GM23338 (cell line): ENCODE data around the gene FAM168A. TPM values are rescaled to one million over a fixed set of nuclear protein-coding genes. Genes with fewer than 3 reads are reported as not detected.

Experiments used
- ATAC-seq: fragments of 200-7000 bp; cut with Tn5 transposase; 3 replicates; pipeline ENCODE4 v1.9.1; 2020
- DNase-seq: peaks from one replicate; pipeline ENCODE4 v3.0.0-alpha.2; 2015; ENCODE audit warnings: low spot score
- H2AFZ ChIP-seq: fragments of 200-600 bp; sonication (generic); 2 replicates; pipeline ENCODE4 v1.8.0; 2016; ENCODE audit warnings: antibody characterized with exemption, mild to moderate bottlenecking, moderate library complexity
- H3F3A ChIP-seq: fragments of 200-600 bp; sonication (generic); replicated peaks from 2 replicates; pipeline ENCODE4 v1.8.0; 2017; ENCODE audit warnings: antibody characterized with exemption, mixed run types, low read depth
- H3K27ac ChIP-seq: fragments of 200-600 bp; sonication (generic); 2 replicates; pipeline ENCODE4 v1.6.1; 2016; ENCODE audit warnings: low read depth
- H3K27me3 ChIP-seq: fragments of 200-600 bp; sonication (generic); 2 replicates; pipeline ENCODE4 v1.8.0; 2016; ENCODE audit warnings: mild to moderate bottlenecking, mixed run types, moderate library complexity; ENCODE audit not compliant: insufficient read depth
- H3K36me3 ChIP-seq: fragments of 200-600 bp; sonication (generic); 2 replicates; pipeline ENCODE4 v1.8.0; 2016; ENCODE audit warnings: mild to moderate bottlenecking; ENCODE audit not compliant: insufficient read depth
- H3K4me1 ChIP-seq: fragments of 200-600 bp; sonication (generic); 2 replicates; pipeline ENCODE4 v1.8.0; 2016; ENCODE audit warnings: mild to moderate bottlenecking, moderate library complexity; ENCODE audit not compliant: insufficient read depth
- H3K4me2 ChIP-seq: fragments of 200-600 bp; sonication (generic); 2 replicates; pipeline ENCODE4 v1.7.1; 2017; ENCODE audit warnings: mixed run types
- H3K4me3 ChIP-seq: fragments of 200-600 bp; sonication (generic); 2 replicates; pipeline ENCODE4 v1.6.1; 2016; ENCODE audit warnings: mixed run types
- H3K79me2 ChIP-seq: fragments of 200-600 bp; sonication (generic); replicated peaks from 2 replicates; pipeline ENCODE4 v1.8.0; 2017; ENCODE audit warnings: mild to moderate bottlenecking; ENCODE audit not compliant: insufficient read depth
- H3K9me2 ChIP-seq: fragments of 200-600 bp; sonication (generic); 2 replicates; pipeline ENCODE4 v1.8.0; 2017; ENCODE audit not compliant: insufficient read depth
- H4K20me1 ChIP-seq: fragments of 200-600 bp; sonication (generic); replicated peaks from 2 replicates; pipeline ENCODE4 v1.8.0; 2017; ENCODE audit warnings: mild to moderate bottlenecking; ENCODE audit not compliant: insufficient read depth
- H3K27ac Mint-ChIP-seq: 2 replicates; pipeline ENCODE4 v1.8.0; 2020; ENCODE audit warnings: inconsistent platforms, mild to moderate bottlenecking, moderate library complexity, mixed read lengths
- H3K27me3 Mint-ChIP-seq: 3 replicates; pipeline ENCODE4 v1.8.0; 2022; ENCODE audit warnings: low read depth, mild to moderate bottlenecking, moderate library complexity, mixed read lengths, inconsistent platforms; ENCODE audit not compliant: insufficient read depth, poor library complexity
- H3K36me3 Mint-ChIP-seq: 3 replicates; pipeline ENCODE4 v1.8.0; 2021; ENCODE audit warnings: low read depth, mild to moderate bottlenecking, inconsistent platforms, moderate library complexity, mixed read lengths
- H3K4me1 Mint-ChIP-seq: 3 replicates; pipeline ENCODE4 v1.8.0; 2020; ENCODE audit warnings: mild to moderate bottlenecking, inconsistent platforms, mixed read lengths
- H3K4me3 Mint-ChIP-seq: 3 replicates; pipeline ENCODE4 v1.8.0; 2021; ENCODE audit warnings: moderate library complexity, mild to moderate bottlenecking, inconsistent platforms, mixed read lengths
- H3K9me3 Mint-ChIP-seq: 3 replicates; pipeline ENCODE4 v1.8.0; 2020; ENCODE audit warnings: moderate library complexity, mild to moderate bottlenecking, inconsistent platforms, mixed read lengths
- CREB1 ChIP-seq: fragments of 250-450 bp; sonication (Bioruptor Pico); IDR thresholded peaks from 2 replicates; pipeline ENCODE4 v1.5.0; 2020; ENCODE audit warnings: low read depth, mild to moderate bottlenecking, moderate library complexity
- EZH2 ChIP-seq: fragments of 200-600 bp; sonication (generic); IDR thresholded peaks from one replicate; pipeline ENCODE4 v1.8.0; 2017; ENCODE audit warnings: antibody characterized with exemption, mild to moderate bottlenecking, low read depth; ENCODE audit not compliant: unreplicated experiment
- EZH2phosphoT487 ChIP-seq: fragments of 200-600 bp; sonication (generic); IDR thresholded peaks from one replicate; pipeline ENCODE4 v1.8.1; 2018; ENCODE audit warnings: antibody characterized with exemption; ENCODE audit not compliant: unreplicated experiment
- JUNB ChIP-seq: IDR thresholded peaks from one replicate; pipeline ENCODE4 v1.6.1; 2016; ENCODE audit warnings: antibody characterized with exemption; ENCODE audit not compliant: unreplicated experiment
- NANOG ChIP-seq: IDR thresholded peaks from 2 replicates; pipeline ENCODE4 v1.6.1; 2016; ENCODE audit warnings: antibody characterized with exemption, borderline replicate concordance
- POLR2AphosphoS5 ChIP-seq: IDR thresholded peaks from 2 replicates; pipeline ENCODE4 v1.6.1; 2016; ENCODE audit warnings: antibody characterized with exemption, low read depth
- REST ChIP-seq: IDR thresholded peaks from one replicate; pipeline ENCODE4 v1.6.1; 2018; ENCODE audit warnings: antibody characterized with exemption; ENCODE audit not compliant: unreplicated experiment
- STAT1 ChIP-seq: IDR thresholded peaks from one replicate; pipeline ENCODE4 v1.6.1; 2016; ENCODE audit warnings: antibody characterized with exemption; ENCODE audit not compliant: unreplicated experiment
- ZNF114 ChIP-seq: fragments of 250-450 bp; sonication (Bioruptor Pico); IDR thresholded peaks from 2 replicates; pipeline ENCODE4 v1.5.0; 2020; ENCODE audit warnings: mild to moderate bottlenecking, moderate library complexity
- ZNF331 ChIP-seq: fragments of 250-450 bp; sonication (Bioruptor Pico); IDR thresholded peaks from 2 replicates; pipeline ENCODE4 v1.5.0; 2020; ENCODE audit warnings: low read depth, mild to moderate bottlenecking, moderate library complexity
- ZNF462 ChIP-seq: fragments of 250-450 bp; sonication (Bioruptor Pico); IDR thresholded peaks from 2 replicates; pipeline ENCODE4 v1.5.0; 2020; ENCODE audit warnings: mild to moderate bottlenecking, moderate library complexity
- polyA plus RNA-seq: library from polyadenylated mRNA; unstranded; fragments of >200 nt; fragmentation: Nextera tagmentation; extraction: Ambion mirVana; gene quantifications from 2 replicates; pipeline ENCODE4 v1.2.1, GENCODE V29; 2016
- total RNA-seq: library from RNA; depleted of rRNA; stranded (reverse); fragments of >200 nt; shearing (Covaris generic); gene quantifications from 2 replicates; pipeline ENCODE4 v1.2.3, GENCODE V29; 2014
- TF ChIP-seq, protein P1 (sequence below): IDR thresholded peaks from 2 replicates; pipeline ENCODE4 v1.6.1; 2016; ENCODE audit warnings: antibody characterized with exemption
- TF ChIP-seq, protein P2 (sequence below), 2 experiments: fragments of 200-600 bp in 1 of 2; sonication (generic) in 1 of 2; conservative IDR thresholded peaks; 2 replicates each; pipeline versions ENCODE4 v1.5.1 to v1.6.1; 2016 to 2017; ENCODE audit warnings: antibody characterized with exemption in 2 of 2, low read depth in 2 of 2, mild to moderate bottlenecking in 2 of 2, moderate library complexity in 1 of 2

The FAM168A gene
- total and polyA plus RNA-seq, 2 experiments from 2014 or later, result 8.0 to 20.3 TPM

GRCh38 chr11:73439002-73439843, 158.7 kb downstream of the FAM168A start:
- H3K4me1 Mint-ChIP-seq, result peaks cover 17% of the 10 kb centered on the region
- 0 out of 2 replicates have a peak, but pooled peaks cover 3% of the 10 kb centered on the region for H3F3A ChIP-seq
- no peaks in the 10 kb centered on the region for H3K36me3 ChIP-seq
- H3K79me2 ChIP-seq, result no peaks in the 10 kb centered on the region
- H2AFZ ChIP-seq, result no peak overlapping the region
- H3K4me3 ChIP-seq, result no peak overlapping the region
- TF ChIP-seq REST (no peak), ZNF462 (no peak), POLR2AphosphoS5 (no peak), ZNF331 (CRISPR knock-in tag) (no peak), JUNB (no peak), EZH2phosphoT487 (no peak), CREB1 (CRISPR knock-in tag) (no peak), ZNF114 (no peak), EZH2 (no peak), NANOG (no peak), STAT1 (no peak)
- TF ChIP-seq, protein P1, sequence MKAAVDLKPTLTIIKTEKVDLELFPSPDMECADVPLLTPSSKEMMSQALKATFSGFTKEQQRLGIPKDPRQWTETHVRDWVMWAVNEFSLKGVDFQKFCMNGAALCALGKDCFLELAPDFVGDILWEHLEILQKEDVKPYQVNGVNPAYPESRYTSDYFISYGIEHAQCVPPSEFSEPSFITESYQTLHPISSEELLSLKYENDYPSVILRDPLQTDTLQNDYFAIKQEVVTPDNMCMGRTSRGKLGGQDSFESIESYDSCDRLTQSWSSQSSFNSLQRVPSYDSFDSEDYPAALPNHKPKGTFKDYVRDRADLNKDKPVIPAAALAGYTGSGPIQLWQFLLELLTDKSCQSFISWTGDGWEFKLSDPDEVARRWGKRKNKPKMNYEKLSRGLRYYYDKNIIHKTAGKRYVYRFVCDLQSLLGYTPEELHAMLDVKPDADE, result no peak
- TF ChIP-seq, protein P2, sequence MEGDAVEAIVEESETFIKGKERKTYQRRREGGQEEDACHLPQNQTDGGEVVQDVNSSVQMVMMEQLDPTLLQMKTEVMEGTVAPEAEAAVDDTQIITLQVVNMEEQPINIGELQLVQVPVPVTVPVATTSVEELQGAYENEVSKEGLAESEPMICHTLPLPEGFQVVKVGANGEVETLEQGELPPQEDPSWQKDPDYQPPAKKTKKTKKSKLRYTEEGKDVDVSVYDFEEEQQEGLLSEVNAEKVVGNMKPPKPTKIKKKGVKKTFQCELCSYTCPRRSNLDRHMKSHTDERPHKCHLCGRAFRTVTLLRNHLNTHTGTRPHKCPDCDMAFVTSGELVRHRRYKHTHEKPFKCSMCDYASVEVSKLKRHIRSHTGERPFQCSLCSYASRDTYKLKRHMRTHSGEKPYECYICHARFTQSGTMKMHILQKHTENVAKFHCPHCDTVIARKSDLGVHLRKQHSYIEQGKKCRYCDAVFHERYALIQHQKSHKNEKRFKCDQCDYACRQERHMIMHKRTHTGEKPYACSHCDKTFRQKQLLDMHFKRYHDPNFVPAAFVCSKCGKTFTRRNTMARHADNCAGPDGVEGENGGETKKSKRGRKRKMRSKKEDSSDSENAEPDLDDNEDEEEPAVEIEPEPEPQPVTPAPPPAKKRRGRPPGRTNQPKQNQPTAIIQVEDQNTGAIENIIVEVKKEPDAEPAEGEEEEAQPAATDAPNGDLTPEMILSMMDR (conservative IDR thresholded peaks at IDR 0.05; ENCODE audit: low read depth in 2 of 2), result no peak
- no peak overlapping the region for H3K4me2 ChIP-seq
- H3K4me1 ChIP-seq, result peaks cover 7% of the 10 kb centered on the region; the same call in 1 of the 2 replicates
- H3K4me3 Mint-ChIP-seq, result no peak overlapping the region
- no peak overlapping the region for H3K27ac Mint-ChIP-seq
- H3K27me3 Mint-ChIP-seq, result no peaks in the 10 kb centered on the region
- 0 out of 2 replicates have a peak overlapping the region, but pooled peaks have one; percentile 35 for H3K27ac ChIP-seq
- H3K9me3 Mint-ChIP-seq, result no peaks in the 10 kb centered on the region
- DNase-seq, result no peak
- no peaks in the 10 kb centered on the region for H3K9me2 ChIP-seq
- H3K27me3 ChIP-seq, result no peaks in the 10 kb centered on the region
- 0 out of 2 replicates have a peak, but pooled peaks cover 5% of the 10 kb centered on the region for H4K20me1 ChIP-seq
- H3K36me3 Mint-ChIP-seq, result no peaks in the 10 kb centered on the region; the same call in 2 of the 3 replicates
- peak; percentile 64 for ATAC-seq
